HepG2 (cell line): ENCODE results near the gene MAPK10. TPM values are rescaled to one million over a fixed set of nuclear protein-coding genes. Genes with fewer than 3 reads are reported as not detected.

Source experiments
- AHR ChIP-seq: IDR thresholded peaks from 2 replicates; pipeline ENCODE4 v1.6.1; 2018; ENCODE audit warnings: missing genetic modification reagents, missing compliant biosample characterization
- CBFB ChIP-seq: sonication (generic); formaldehyde crosslinking; IDR thresholded peaks from 2 replicates; pipeline ENCODE4 v1.4.0; 2020; ENCODE audit warnings: missing genetic modification reagents
- EED ChIP-seq: sonication (generic); formaldehyde crosslinking; IDR thresholded peaks from 2 replicates; pipeline ENCODE4 v1.5.0; 2020; ENCODE audit warnings: mild to moderate bottlenecking, missing genetic modification reagents
- GATAD2A ChIP-seq: IDR thresholded peaks from 2 replicates; pipeline ENCODE4 v1.6.1; 2016
- GPN1 ChIP-seq: sonication (generic); formaldehyde crosslinking; IDR thresholded peaks from 2 replicates; pipeline ENCODE4 v1.5.1; 2020; ENCODE audit warnings: missing genetic modification reagents, borderline replicate concordance
- HDAC2 ChIP-seq: sonication (generic); formaldehyde crosslinking; IDR thresholded peaks from 2 replicates; pipeline ENCODE4 v1.4.0; 2020; ENCODE audit warnings: missing genetic modification reagents
- HMG20A ChIP-seq: IDR thresholded peaks from 2 replicates; pipeline ENCODE4 v1.6.1; 2016; ENCODE audit warnings: borderline replicate concordance
- HNF4A ChIP-seq: sonication (generic); formaldehyde crosslinking; IDR thresholded peaks from 2 replicates; pipeline ENCODE4 v1.4.0; 2020; ENCODE audit warnings: missing genetic modification reagents
- HNRNPUL1 ChIP-seq: fragments of 200-400 bp; formaldehyde crosslinking; IDR thresholded peaks from 2 replicates; pipeline ENCODE4 v1.6.1; 2017; ENCODE audit warnings: low read depth, mild to moderate bottlenecking, low read length, moderate library complexity
- NCOA2 ChIP-seq: sonication (generic); formaldehyde crosslinking; IDR thresholded peaks from 2 replicates; pipeline ENCODE4 v1.8.0; 2022; ENCODE audit warnings: inconsistent platforms
- NFIC ChIP-seq: IDR thresholded peaks from 2 replicates; pipeline ENCODE4 v1.6.1; 2012; ENCODE audit warnings: mild to moderate bottlenecking, low read length, inconsistent platforms
- SOX5 ChIP-seq: IDR thresholded peaks from 2 replicates; pipeline ENCODE4 v1.6.1; 2016; ENCODE audit warnings: borderline replicate concordance
- SOX6 ChIP-seq, 2 experiments: fragments of 450-650 bp in 1 of 2; sonication (generic) in 1 of 2; formaldehyde crosslinking in 1 of 2; IDR thresholded peaks; 2 replicates each; pipeline versions ENCODE4 v1.4.0 to v1.6.1; 2017 to 2020; ENCODE audit warnings: antibody characterized with exemption in 1 of 2, mild to moderate bottlenecking in 1 of 2, missing genetic modification reagents in 1 of 2
- TBP ChIP-seq: sonication (generic); formaldehyde crosslinking; IDR thresholded peaks from 2 replicates; pipeline ENCODE4 v1.5.0; 2020; ENCODE audit warnings: missing genetic modification reagents
- TCF7 ChIP-seq: sonication (generic); IDR thresholded peaks from 2 replicates; pipeline ENCODE4 v1.6.1; 2016; ENCODE audit warnings: antibody characterized with exemption, low read depth
- TEAD3 ChIP-seq: optimal IDR thresholded peaks from 2 replicates; pipeline ENCODE3; 2016; ENCODE audit warnings: borderline replicate concordance
- ZNF24 ChIP-seq: fragments of 450-650 bp; IDR thresholded peaks from 2 replicates; pipeline ENCODE4 v1.6.1; 2017; ENCODE audit warnings: antibody characterized with exemption, mild to moderate bottlenecking
- ZNF264 ChIP-seq: sonication (generic); formaldehyde crosslinking; IDR thresholded peaks from 2 replicates; pipeline ENCODE4 v1.4.0; 2020; ENCODE audit warnings: missing genetic modification reagents
- ZNF644 ChIP-seq: IDR thresholded peaks from 2 replicates; pipeline ENCODE4 v1.6.1; 2016; ENCODE audit warnings: low read depth
- ZNF839 ChIP-seq: sonication (generic); formaldehyde crosslinking; IDR thresholded peaks from 2 replicates; pipeline ENCODE4 v1.4.0; 2020; ENCODE audit warnings: missing genetic modification reagents, mild to moderate bottlenecking, borderline replicate concordance
- polyA plus RNA-seq, 8 experiments: library from polyadenylated mRNA; depleted of rRNA in 3 of 8; stranded (reverse) in 7 of 8; unstranded in 1 of 8; fragments of >200 nt; fragmentation: Illumina TruSeq in 4 of 8; extraction: Trizol in 4 of 8; gene quantifications; 2 replicates each; pipeline versions ENCODE4 v1.2.1 to v1.2.3, GENCODE V29; 2011 to 2016; ENCODE audit warnings: low read depth in 4 of 8, missing spikeins in 1 of 8, mixed read lengths in 1 of 8; ENCODE audit not compliant: insufficient read depth in 1 of 8
- total RNA-seq, 5 experiments: library from RNA; depleted of rRNA; stranded (reverse); fragments of >200 nt; fragmentation: Illumina TruSeq; extraction: Trizol; gene quantifications; 2 replicates each; pipeline ENCODE4 v1.2.3, GENCODE V29; 2016; ENCODE audit warnings: low read depth in 1 of 5
- TF ChIP-seq, protein P1 (sequence below): IDR thresholded peaks from 2 replicates; pipeline ENCODE4 v1.6.1; 2012; ENCODE audit warnings: low read depth, low read length, improper control_type of control experiment
- TF ChIP-seq, protein P2 (sequence below): sonication (generic); formaldehyde crosslinking; IDR thresholded peaks from 2 replicates; pipeline ENCODE4 v1.4.0; 2020; ENCODE audit warnings: missing genetic modification reagents
- TF ChIP-seq, protein P3 (sequence below), 2 experiments: sonication (generic) in 1 of 2; formaldehyde crosslinking in 1 of 2; IDR thresholded peaks; 2 replicates each; pipeline versions ENCODE4 v1.6.1 to v1.9.0; 2014 to 2022; ENCODE audit warnings: antibody characterized with exemption in 1 of 2, borderline replicate concordance in 1 of 2, inconsistent platforms in 1 of 2, low read depth in 1 of 2, missing genetic modification reagents in 1 of 2
- TF ChIP-seq, protein P4 (sequence below): IDR thresholded peaks from 2 replicates; pipeline ENCODE4 v1.6.1; 2018; ENCODE audit warnings: missing genetic modification reagents

Gene MAPK10
- total and polyA plus RNA-seq, 2 of the 13 experiments (the other 11 are each of a cell fraction or from before 2014, with no cell fraction given): not detected

DNA sequence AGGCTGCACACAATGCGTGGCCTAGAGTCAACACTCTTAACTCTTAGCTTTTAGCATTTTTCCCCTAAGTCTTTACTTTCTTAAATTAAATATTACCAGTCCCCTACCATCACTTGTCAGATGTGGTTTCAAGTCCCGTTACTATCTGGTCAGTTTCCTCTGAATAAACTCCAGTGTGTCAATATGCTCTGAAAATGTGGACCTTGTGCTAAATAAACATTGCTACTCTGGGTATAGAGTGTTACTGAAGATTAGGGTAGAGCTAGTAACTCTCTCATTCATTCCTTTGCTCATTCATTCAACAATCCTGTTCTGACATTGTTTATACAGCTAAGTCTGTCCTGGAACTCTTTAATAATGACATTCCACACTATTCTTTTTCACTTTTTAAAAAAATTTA is 251.0 kb downstream of the MAPK10 start (continued):
- no peak for TF ChIP-seq SOX6 (IDR thresholded peaks at IDR 0.05)
- TF ChIP-seq SOX6 (CRISPR knock-in tag; IDR thresholded peaks at IDR 0.05): 0 out of 2 replicates have a peak, but pooled peaks have one; percentile 14
- no peak for TF ChIP-seq AHR (CRISPR knock-in tag)
- no peak for TF ChIP-seq HNRNPUL1
- TF ChIP-seq, protein P1, sequence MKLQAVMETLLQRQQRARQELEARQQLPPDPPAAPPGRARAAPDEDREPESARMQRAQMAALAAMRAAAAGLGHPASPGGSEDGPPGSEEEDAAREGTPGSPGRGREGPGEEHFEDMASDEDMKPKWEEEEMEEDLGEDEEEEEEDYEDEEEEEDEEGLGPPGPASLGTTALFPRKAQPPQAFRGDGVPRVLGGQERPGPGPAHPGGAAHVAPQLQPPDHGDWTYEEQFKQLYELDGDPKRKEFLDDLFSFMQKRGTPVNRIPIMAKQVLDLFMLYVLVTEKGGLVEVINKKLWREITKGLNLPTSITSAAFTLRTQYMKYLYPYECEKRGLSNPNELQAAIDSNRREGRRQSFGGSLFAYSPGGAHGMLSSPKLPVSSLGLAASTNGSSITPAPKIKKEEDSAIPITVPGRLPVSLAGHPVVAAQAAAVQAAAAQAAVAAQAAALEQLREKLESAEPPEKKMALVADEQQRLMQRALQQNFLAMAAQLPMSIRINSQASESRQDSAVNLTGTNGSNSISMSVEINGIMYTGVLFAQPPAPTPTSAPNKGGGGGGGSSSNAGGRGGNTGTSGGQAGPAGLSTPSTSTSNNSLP: peak; percentile 33; the same call in 1 of the 2 replicates
- peak; percentile 74; the same call in 1 of the 2 replicates for TF ChIP-seq ZNF24
- TF ChIP-seq, protein P2, sequence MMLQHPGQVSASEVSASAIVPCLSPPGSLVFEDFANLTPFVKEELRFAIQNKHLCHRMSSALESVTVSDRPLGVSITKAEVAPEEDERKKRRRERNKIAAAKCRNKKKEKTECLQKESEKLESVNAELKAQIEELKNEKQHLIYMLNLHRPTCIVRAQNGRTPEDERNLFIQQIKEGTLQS (CRISPR knock-in tag): no peak
- peak; percentile 75; the same call in 1 of the 2 replicates for TF ChIP-seq CBFB
- TF ChIP-seq HDAC2 (CRISPR knock-in tag): peak; percentile 58
- no peak for TF ChIP-seq GPN1 (CRISPR knock-in tag)
- TF ChIP-seq ZNF264 (CRISPR knock-in tag): 0 out of 2 replicates have a peak, but pooled peaks have one; percentile 21
- TF ChIP-seq SOX5 (CRISPR knock-in tag): peak; percentile 39; the same call in 1 of the 2 replicates
- TF ChIP-seq, protein P3, sequence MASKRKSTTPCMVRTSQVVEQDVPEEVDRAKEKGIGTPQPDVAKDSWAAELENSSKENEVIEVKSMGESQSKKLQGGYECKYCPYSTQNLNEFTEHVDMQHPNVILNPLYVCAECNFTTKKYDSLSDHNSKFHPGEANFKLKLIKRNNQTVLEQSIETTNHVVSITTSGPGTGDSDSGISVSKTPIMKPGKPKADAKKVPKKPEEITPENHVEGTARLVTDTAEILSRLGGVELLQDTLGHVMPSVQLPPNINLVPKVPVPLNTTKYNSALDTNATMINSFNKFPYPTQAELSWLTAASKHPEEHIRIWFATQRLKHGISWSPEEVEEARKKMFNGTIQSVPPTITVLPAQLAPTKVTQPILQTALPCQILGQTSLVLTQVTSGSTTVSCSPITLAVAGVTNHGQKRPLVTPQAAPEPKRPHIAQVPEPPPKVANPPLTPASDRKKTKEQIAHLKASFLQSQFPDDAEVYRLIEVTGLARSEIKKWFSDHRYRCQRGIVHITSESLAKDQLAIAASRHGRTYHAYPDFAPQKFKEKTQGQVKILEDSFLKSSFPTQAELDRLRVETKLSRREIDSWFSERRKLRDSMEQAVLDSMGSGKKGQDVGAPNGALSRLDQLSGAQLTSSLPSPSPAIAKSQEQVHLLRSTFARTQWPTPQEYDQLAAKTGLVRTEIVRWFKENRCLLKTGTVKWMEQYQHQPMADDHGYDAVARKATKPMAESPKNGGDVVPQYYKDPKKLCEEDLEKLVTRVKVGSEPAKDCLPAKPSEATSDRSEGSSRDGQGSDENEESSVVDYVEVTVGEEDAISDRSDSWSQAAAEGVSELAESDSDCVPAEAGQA (IDR thresholded peaks at IDR 0.05; ENCODE audit: low read depth): no peak
- TF ChIP-seq, protein P3 (CRISPR knock-in tag; IDR thresholded peaks at IDR 0.05; ENCODE audit: borderline replicate concordance): no peak
- no peak for TF ChIP-seq EED (CRISPR knock-in tag)
- peak; percentile 64; the same call in 1 of the 2 replicates for TF ChIP-seq HMG20A (CRISPR knock-in tag)
- TF ChIP-seq TEAD3: peak; percentile 19
- peak; percentile 21; the same call in 1 of the 2 replicates for TF ChIP-seq ZNF644 (CRISPR knock-in tag)
- no peak for TF ChIP-seq TBP (CRISPR knock-in tag)
- peak; percentile 85 for TF ChIP-seq HNF4A (CRISPR knock-in tag)
- TF ChIP-seq ZNF839 (CRISPR knock-in tag): no peak
- TF ChIP-seq GATAD2A (CRISPR knock-in tag): peak; percentile 48; the same call in 1 of the 2 replicates
- peak; percentile 64; the same call in 1 of the 2 replicates for TF ChIP-seq NFIC
- TF ChIP-seq NCOA2 (CRISPR knock-in tag): 0 out of 2 replicates have a peak, but pooled peaks have one; percentile 30
- TF ChIP-seq, protein P4, sequence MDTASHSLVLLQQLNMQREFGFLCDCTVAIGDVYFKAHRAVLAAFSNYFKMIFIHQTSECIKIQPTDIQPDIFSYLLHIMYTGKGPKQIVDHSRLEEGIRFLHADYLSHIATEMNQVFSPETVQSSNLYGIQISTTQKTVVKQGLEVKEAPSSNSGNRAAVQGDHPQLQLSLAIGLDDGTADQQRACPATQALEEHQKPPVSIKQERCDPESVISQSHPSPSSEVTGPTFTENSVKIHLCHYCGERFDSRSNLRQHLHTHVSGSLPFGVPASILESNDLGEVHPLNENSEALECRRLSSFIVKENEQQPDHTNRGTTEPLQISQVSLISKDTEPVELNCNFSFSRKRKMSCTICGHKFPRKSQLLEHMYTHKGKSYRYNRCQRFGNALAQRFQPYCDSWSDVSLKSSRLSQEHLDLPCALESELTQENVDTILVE: no peak
- TF ChIP-seq TCF7: peak; percentile 74
